SK-N-SH (cell line): ENCODE results near the gene SACS. TPM values are rescaled to one million over a fixed set of nuclear protein-coding genes. Genes with fewer than 3 reads are reported as not detected.

Experiments used
- CTCF ChIA-PET: fragments of 300-600, 350-600 bp; formaldehyde crosslinking; extraction: SDS; loops from one replicate; lab custom pipeline; 2021; lab: Yijun Ruan, JAX
- POLR2A ChIA-PET: fragments of 350-600 bp; sonication (Branson Sonifier 250); formaldehyde crosslinking; extraction: SDS; loops from one replicate; lab custom pipeline; 2020; ENCODE audit warnings: antibody characterized with exemption, inconsistent platforms; lab: Yijun Ruan, JAX
- DNase-seq: peaks from one replicate; pipeline ENCODE4 v3.0.0; 2012
- H2AFZ ChIP-seq: fragments of 200-600 bp; sonication (generic); 2 replicates; pipeline ENCODE4 v1.8.1; 2016; ENCODE audit warnings: antibody characterized with exemption, mild to moderate bottlenecking, low read depth
- H3F3A ChIP-seq: fragments of 200-600 bp; sonication (generic); replicated peaks from 2 replicates; pipeline ENCODE3; 2016; ENCODE audit warnings: antibody characterized with exemption, mild to moderate bottlenecking; ENCODE audit not compliant: insufficient read depth
- H3K27ac ChIP-seq, 2 experiments: fragments of 200-500 bp in 1 of 2; fragments of 200-600 bp in 1 of 2; sonication (Bioruptor generic) in 1 of 2; sonication (generic), shearing (Covaris generic) in 1 of 2; 2 replicates each; pipeline versions ENCODE4 v1.5.1 to v1.6.1; 2014 to 2016; ENCODE audit warnings: low read depth in 2 of 2, inconsistent platforms in 1 of 2, low read length in 1 of 2, mild to moderate bottlenecking in 1 of 2, mixed read lengths in 1 of 2
- H3K27me3 ChIP-seq: fragments of 200-600 bp; sonication (generic), shearing (Covaris generic); 2 replicates; pipeline ENCODE4 v1.6.1; 2016; ENCODE audit warnings: mixed run types; ENCODE audit not compliant: insufficient read depth
- H3K36me3 ChIP-seq, 2 experiments: fragments of 200-500 bp in 1 of 2; fragments of 200-600 bp in 1 of 2; sonication (Bioruptor generic) in 1 of 2; sonication (generic) in 1 of 2; replicated peaks in 1 of 2; 2 replicates each; pipeline versions ENCODE3 to v1.5.1; 2014 to 2016; ENCODE audit warnings: low read length in 1 of 2, mild to moderate bottlenecking in 1 of 2; ENCODE audit not compliant: insufficient read depth in 2 of 2, control insufficient read depth in 1 of 2
- H3K4me1 ChIP-seq, 2 experiments: fragments of 200-500 bp in 1 of 2; fragments of 200-600 bp in 1 of 2; sonication (Bioruptor generic) in 1 of 2; sonication (generic), shearing (Covaris generic) in 1 of 2; 2 replicates each; pipeline versions ENCODE4 v1.5.1 to v1.6.1; 2014 to 2016; ENCODE audit warnings: low read depth in 1 of 2, low read length in 1 of 2, mixed run types in 1 of 2; ENCODE audit not compliant: insufficient read depth in 2 of 2, control insufficient read depth in 1 of 2
- H3K4me2 ChIP-seq: fragments of 200-600 bp; sonication (generic), shearing (Covaris generic); 2 replicates; pipeline ENCODE4 v1.6.1; 2017; ENCODE audit warnings: mixed run types
- H3K4me3 ChIP-seq, 2 experiments: fragments of 200-500 bp in 1 of 2; fragments of 200-600 bp in 1 of 2; sonication (Bioruptor generic) in 1 of 2; sonication (generic), shearing (Covaris generic) in 1 of 2; 2 replicates each; pipeline versions ENCODE4 v1.5.1 to v1.8.1; 2014 to 2016; ENCODE audit warnings: low read depth in 2 of 2, inconsistent platforms in 1 of 2, low read length in 1 of 2, mild to moderate bottlenecking in 1 of 2, mixed read lengths in 1 of 2, moderate library complexity in 1 of 2
- H3K79me2 ChIP-seq: fragments of 200-600 bp; sonication (generic); 2 replicates; pipeline ENCODE4 v1.8.1; 2017; ENCODE audit warnings: mild to moderate bottlenecking; ENCODE audit not compliant: insufficient read depth
- H3K9ac ChIP-seq: fragments of 200-600 bp; sonication (generic); 2 replicates; pipeline ENCODE4 v1.6.1; 2017; ENCODE audit warnings: mixed run types
- H3K9me2 ChIP-seq: fragments of 200-600 bp; sonication (generic); 2 replicates; pipeline ENCODE4 v1.6.1; 2017; ENCODE audit warnings: mixed run types
- H3K9me3 ChIP-seq: fragments of 200-600 bp; sonication (generic); 2 replicates; pipeline ENCODE4 v1.6.1; 2017; ENCODE audit warnings: mixed run types, mild to moderate bottlenecking, moderate library complexity
- H4K20me1 ChIP-seq: fragments of 200-600 bp; sonication (generic); 2 replicates; pipeline ENCODE4 v1.6.1; 2017; ENCODE audit warnings: mild to moderate bottlenecking, mixed run types; ENCODE audit not compliant: insufficient read depth
- ELF1 ChIP-seq: IDR thresholded peaks from 2 replicates; pipeline ENCODE4 v1.4.0; 2012
- EP300 ChIP-seq, 2 experiments: IDR thresholded peaks; 2 replicates each; pipeline versions ENCODE4 v1.4.0 to v1.6.1; 2012; ENCODE audit warnings: borderline replicate concordance in 1 of 2, low read depth in 1 of 2, low read length in 1 of 2
- EZH2phosphoT487 ChIP-seq: fragments of 200-600 bp; sonication (generic); IDR thresholded peaks from 2 replicates; pipeline ENCODE4 v1.6.1; 2017; ENCODE audit warnings: low read depth, mixed run types, mild to moderate bottlenecking, antibody characterized with exemption, moderate library complexity, borderline replicate concordance
- FOSL2 ChIP-seq: IDR thresholded peaks from 2 replicates; pipeline ENCODE4 v1.4.0; 2012; ENCODE audit warnings: low read depth, mild to moderate bottlenecking, moderate library complexity, borderline replicate concordance
- GABPA ChIP-seq: IDR thresholded peaks from 2 replicates; pipeline ENCODE4 v1.4.0; 2012; ENCODE audit warnings: low read depth, mild to moderate bottlenecking
- GATA2 ChIP-seq: sonication (generic); formaldehyde crosslinking; IDR thresholded peaks from 2 replicates; pipeline ENCODE4 v1.5.0; 2020; ENCODE audit warnings: mild to moderate bottlenecking, missing genetic modification reagents
- JUND ChIP-seq: IDR thresholded peaks from 2 replicates; pipeline ENCODE4 v1.4.0; 2012
- MXI1 ChIP-seq: IDR thresholded peaks from 2 replicates; pipeline ENCODE4 v1.6.1; 2012; ENCODE audit warnings: mild to moderate bottlenecking, low read depth, low read length, improper control_type of control experiment
- NRF1 ChIP-seq: IDR thresholded peaks from 2 replicates; pipeline ENCODE4 v1.6.1; 2012; ENCODE audit warnings: low read depth, mild to moderate bottlenecking, low read length
- POLR2AphosphoS5 ChIP-seq: IDR thresholded peaks from 2 replicates; pipeline ENCODE4 v1.6.1; 2012; ENCODE audit warnings: low read depth, low read length
- RAD21 ChIP-seq: IDR thresholded peaks from 2 replicates; pipeline ENCODE4 v1.6.1; 2012; ENCODE audit warnings: mild to moderate bottlenecking, low read length
- RCOR1 ChIP-seq: fragments of 150-350 bp; IDR thresholded peaks from 2 replicates; pipeline ENCODE4 v1.6.1; 2017; ENCODE audit warnings: antibody characterized with exemption, low read length
- RFX5 ChIP-seq: IDR thresholded peaks from 2 replicates; pipeline ENCODE4 v1.6.1; 2012; ENCODE audit warnings: mild to moderate bottlenecking, improper control_type of control experiment, low read length
- RXRA ChIP-seq: IDR thresholded peaks from 2 replicates; pipeline ENCODE4 v1.4.0; 2012; ENCODE audit warnings: low read depth, mild to moderate bottlenecking, borderline replicate concordance
- SIN3A ChIP-seq: IDR thresholded peaks from 2 replicates; pipeline ENCODE4 v1.6.1; 2012; ENCODE audit warnings: low read depth, mild to moderate bottlenecking, low read length, moderate library complexity, borderline replicate concordance
- YY1 ChIP-seq: IDR thresholded peaks from 2 replicates; pipeline ENCODE4 v1.4.0; 2012; ENCODE audit warnings: low read depth, mild to moderate bottlenecking
- WGBS: methylation state at CpG from one replicate; pipeline ENCODE4 v1.1.6; 2017; ENCODE audit warnings: low lambda C conversion rate; 5-methylcytosine and 5-hydroxymethylcytosine counted together
- polyA plus RNA-seq, 3 experiments: library from polyadenylated mRNA; depleted of rRNA; stranded (reverse); fragments of >200 nt; gene quantifications; 2 replicates each; pipeline ENCODE4 v1.2.3, GENCODE V29; 2012
- TF ChIP-seq, protein P1 (sequence below): IDR thresholded peaks from 2 replicates; pipeline ENCODE4 v1.6.1; 2012; ENCODE audit warnings: mild to moderate bottlenecking, low read depth, low read length, moderate library complexity
- TF ChIP-seq, protein P2 (sequence below): IDR thresholded peaks from 2 replicates; pipeline ENCODE4 v1.4.0; 2012; ENCODE audit warnings: low read depth
- TF ChIP-seq, protein P3 (sequence below): fragments of 150-350 bp; IDR thresholded peaks from 2 replicates; pipeline ENCODE4 v1.6.1; 2016; ENCODE audit warnings: mild to moderate bottlenecking, low read depth, low read length
- TF ChIP-seq, protein P4 (sequence below): fragments of 200-600 bp; sonication (generic); IDR thresholded peaks from 2 replicates; pipeline ENCODE4 v1.6.1; 2017; ENCODE audit warnings: antibody characterized with exemption, mild to moderate bottlenecking, moderate library complexity
- TF ChIP-seq, protein P5 (sequence below): fragments of 150-350 bp; IDR thresholded peaks from 2 replicates; pipeline ENCODE4 v1.6.1; 2017; ENCODE audit warnings: antibody characterized with exemption, low read length, low read depth, borderline replicate concordance

Gene SACS
- polyA plus RNA-seq, 1 of the 3 experiments (the other 2 are of a cell fraction), result 5.9 TPM

DNA sequence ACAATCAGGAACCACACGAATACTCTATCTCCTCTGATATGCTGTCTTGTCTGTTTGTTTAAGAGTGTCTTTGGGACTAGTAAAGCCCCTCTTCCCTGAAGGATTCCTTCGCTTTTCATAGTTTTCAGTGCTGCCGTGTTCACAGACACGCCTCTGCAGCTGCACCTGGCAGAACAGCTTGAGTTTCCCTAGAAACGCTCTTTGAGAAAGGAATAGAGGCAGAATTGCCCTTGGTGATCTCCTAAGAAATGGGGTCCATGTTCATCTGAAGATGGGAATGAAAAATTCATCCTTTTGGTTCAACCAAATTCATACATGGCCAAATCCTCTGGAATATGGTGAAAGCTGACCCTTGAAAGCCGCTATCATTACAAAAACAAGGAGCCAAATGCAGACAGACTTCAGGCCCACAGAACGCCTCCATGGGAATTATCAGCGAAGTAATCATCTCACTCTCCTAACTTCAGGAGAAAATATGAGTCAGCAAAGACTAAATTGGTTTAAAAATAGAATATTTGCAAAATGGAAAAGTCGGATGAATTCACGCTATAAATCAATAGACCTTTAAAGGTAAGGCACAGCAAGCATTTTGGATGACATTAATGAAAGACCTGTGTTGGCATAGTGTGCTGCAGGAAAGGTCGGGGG, 5.5 kb downstream of the SACS start (continued):
- TF ChIP-seq, protein P1, sequence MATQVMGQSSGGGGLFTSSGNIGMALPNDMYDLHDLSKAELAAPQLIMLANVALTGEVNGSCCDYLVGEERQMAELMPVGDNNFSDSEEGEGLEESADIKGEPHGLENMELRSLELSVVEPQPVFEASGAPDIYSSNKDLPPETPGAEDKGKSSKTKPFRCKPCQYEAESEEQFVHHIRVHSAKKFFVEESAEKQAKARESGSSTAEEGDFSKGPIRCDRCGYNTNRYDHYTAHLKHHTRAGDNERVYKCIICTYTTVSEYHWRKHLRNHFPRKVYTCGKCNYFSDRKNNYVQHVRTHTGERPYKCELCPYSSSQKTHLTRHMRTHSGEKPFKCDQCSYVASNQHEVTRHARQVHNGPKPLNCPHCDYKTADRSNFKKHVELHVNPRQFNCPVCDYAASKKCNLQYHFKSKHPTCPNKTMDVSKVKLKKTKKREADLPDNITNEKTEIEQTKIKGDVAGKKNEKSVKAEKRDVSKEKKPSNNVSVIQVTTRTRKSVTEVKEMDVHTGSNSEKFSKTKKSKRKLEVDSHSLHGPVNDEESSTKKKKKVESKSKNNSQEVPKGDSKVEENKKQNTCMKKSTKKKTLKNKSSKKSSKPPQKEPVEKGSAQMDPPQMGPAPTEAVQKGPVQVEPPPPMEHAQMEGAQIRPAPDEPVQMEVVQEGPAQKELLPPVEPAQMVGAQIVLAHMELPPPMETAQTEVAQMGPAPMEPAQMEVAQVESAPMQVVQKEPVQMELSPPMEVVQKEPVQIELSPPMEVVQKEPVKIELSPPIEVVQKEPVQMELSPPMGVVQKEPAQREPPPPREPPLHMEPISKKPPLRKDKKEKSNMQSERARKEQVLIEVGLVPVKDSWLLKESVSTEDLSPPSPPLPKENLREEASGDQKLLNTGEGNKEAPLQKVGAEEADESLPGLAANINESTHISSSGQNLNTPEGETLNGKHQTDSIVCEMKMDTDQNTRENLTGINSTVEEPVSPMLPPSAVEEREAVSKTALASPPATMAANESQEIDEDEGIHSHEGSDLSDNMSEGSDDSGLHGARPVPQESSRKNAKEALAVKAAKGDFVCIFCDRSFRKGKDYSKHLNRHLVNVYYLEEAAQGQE, result no peak
- TF ChIP-seq, protein P2, sequence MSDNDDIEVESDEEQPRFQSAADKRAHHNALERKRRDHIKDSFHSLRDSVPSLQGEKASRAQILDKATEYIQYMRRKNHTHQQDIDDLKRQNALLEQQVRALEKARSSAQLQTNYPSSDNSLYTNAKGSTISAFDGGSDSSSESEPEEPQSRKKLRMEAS, result no peak
- TF ChIP-seq EZH2phosphoT487 (no peak), RAD21 (no peak), RFX5 (no peak), RXRA (no peak), FOSL2 (peak; percentile 39; the same call in 1 of the 2 replicates), GATA2 (CRISPR knock-in tag) (no peak)
- TF ChIP-seq, protein P3, sequence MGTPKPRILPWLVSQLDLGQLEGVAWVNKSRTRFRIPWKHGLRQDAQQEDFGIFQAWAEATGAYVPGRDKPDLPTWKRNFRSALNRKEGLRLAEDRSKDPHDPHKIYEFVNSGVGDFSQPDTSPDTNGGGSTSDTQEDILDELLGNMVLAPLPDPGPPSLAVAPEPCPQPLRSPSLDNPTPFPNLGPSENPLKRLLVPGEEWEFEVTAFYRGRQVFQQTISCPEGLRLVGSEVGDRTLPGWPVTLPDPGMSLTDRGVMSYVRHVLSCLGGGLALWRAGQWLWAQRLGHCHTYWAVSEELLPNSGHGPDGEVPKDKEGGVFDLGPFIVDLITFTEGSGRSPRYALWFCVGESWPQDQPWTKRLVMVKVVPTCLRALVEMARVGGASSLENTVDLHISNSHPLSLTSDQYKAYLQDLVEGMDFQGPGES, result no peak

DNA sequence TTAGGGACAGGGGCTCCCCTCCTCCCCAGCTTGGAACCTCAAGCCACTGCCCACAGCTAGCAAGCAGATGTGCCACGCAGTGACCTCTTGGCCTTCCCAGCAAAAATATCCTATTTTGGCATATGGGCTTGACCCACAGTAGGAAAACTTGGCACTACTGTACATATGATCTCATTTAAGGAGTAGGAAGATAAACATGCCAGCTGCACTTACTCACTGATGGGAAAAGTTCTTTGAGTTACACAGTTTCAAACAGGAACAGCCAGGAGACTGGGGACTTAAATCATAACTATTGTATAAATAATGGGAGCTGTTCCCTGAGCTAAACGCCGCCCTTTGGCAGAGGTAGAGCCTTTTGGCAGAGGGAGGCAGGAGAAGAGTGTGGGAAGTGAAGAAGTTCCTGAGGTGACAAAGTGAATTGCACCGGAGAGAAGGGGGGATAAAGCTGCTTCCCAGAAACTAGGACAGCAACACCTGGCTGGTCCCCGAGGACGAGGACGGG, 6.1 kb downstream of the SACS start:
- CTCF ChIA-PET, result interaction anchor here (0.9 to 1.2 kb wide), 2 partner anchors 15 to 75 kb away, joined by 3 to 4 read pairs; no protein-coding TSS in a partner anchor
- DNase-seq, result no peak
- no peak for TF ChIP-seq RCOR1
- TF ChIP-seq EP300 (IDR thresholded peaks at IDR 0.05; ENCODE audit: borderline replicate concordance in 1 of 2, low read depth in 1 of 2, low read length in 1 of 2), result peak; percentile 18 to 92; a peak in 3 of 4 replicates
- TF ChIP-seq MXI1, result no peak
- peak; percentile 67; the same call in 1 of the 2 replicates for TF ChIP-seq SIN3A
- peak; percentile 77; the same call in 1 of the 2 replicates for TF ChIP-seq POLR2AphosphoS5
- TF ChIP-seq, protein P3, result no peak
- no peak for TF ChIP-seq YY1
- no peak for TF ChIP-seq ELF1
- peak; percentile 97 for TF ChIP-seq JUND
- TF ChIP-seq, protein P4, sequence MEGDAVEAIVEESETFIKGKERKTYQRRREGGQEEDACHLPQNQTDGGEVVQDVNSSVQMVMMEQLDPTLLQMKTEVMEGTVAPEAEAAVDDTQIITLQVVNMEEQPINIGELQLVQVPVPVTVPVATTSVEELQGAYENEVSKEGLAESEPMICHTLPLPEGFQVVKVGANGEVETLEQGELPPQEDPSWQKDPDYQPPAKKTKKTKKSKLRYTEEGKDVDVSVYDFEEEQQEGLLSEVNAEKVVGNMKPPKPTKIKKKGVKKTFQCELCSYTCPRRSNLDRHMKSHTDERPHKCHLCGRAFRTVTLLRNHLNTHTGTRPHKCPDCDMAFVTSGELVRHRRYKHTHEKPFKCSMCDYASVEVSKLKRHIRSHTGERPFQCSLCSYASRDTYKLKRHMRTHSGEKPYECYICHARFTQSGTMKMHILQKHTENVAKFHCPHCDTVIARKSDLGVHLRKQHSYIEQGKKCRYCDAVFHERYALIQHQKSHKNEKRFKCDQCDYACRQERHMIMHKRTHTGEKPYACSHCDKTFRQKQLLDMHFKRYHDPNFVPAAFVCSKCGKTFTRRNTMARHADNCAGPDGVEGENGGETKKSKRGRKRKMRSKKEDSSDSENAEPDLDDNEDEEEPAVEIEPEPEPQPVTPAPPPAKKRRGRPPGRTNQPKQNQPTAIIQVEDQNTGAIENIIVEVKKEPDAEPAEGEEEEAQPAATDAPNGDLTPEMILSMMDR, result no peak
- TF ChIP-seq GABPA, result no peak
- TF ChIP-seq, protein P5, sequence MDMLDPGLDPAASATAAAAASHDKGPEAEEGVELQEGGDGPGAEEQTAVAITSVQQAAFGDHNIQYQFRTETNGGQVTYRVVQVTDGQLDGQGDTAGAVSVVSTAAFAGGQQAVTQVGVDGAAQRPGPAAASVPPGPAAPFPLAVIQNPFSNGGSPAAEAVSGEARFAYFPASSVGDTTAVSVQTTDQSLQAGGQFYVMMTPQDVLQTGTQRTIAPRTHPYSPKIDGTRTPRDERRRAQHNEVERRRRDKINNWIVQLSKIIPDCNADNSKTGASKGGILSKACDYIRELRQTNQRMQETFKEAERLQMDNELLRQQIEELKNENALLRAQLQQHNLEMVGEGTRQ, result no peak
- TF ChIP-seq NRF1, result no peak

More for the DNA sequence above, 6.1 kb downstream of the SACS start:
- H4K20me1 ChIP-seq, result no peaks in the 10 kb centered on the region
- POLR2A ChIA-PET, result no interaction called here
- no peaks in the 10 kb centered on the region for H3K9me2 ChIP-seq
- H3K9me3 ChIP-seq, result no peaks in the 10 kb centered on the region
- peaks cover 18 to 32% of the 10 kb centered on the region in 2 experiments for H3K4me1 ChIP-seq
- WGBS, result 24% methylated on average over 7 of the region's 7 CpGs
- H3K9ac ChIP-seq, result peak overlapping the region; percentile 82
- no peaks in the 10 kb centered on the region for H3K27me3 ChIP-seq
- peak overlapping the region; percentile 86 for H3K4me2 ChIP-seq
- H3K79me2 ChIP-seq, result peaks cover 76% of the 10 kb centered on the region
- H2AFZ ChIP-seq, result no peak overlapping the region
- peak overlapping the region in 1 of 2 experiments; percentile 51; a peak in 2 of 4 replicates for H3K4me3 ChIP-seq
- peaks cover 38% of the 10 kb centered on the region for H3F3A ChIP-seq
- peak overlapping the region; percentile 64 to 100 for H3K27ac ChIP-seq
- H3K36me3 ChIP-seq, result peaks cover 9 to 27% of the 10 kb centered on the region in 2 experiments
